ENCODE measurements around the gene KRTAP2-3. TPM values are rescaled to one million over a fixed set of nuclear protein-coding genes. Genes with fewer than 3 reads are reported as not detected.
A peak's percentile ranks its signal among the peaks of the same experiment; 100 is the strongest.

The KRTAP2-3 gene
- total RNA-seq, 1 experiment from 2014 or later: 0.57 TPM

DNA sequence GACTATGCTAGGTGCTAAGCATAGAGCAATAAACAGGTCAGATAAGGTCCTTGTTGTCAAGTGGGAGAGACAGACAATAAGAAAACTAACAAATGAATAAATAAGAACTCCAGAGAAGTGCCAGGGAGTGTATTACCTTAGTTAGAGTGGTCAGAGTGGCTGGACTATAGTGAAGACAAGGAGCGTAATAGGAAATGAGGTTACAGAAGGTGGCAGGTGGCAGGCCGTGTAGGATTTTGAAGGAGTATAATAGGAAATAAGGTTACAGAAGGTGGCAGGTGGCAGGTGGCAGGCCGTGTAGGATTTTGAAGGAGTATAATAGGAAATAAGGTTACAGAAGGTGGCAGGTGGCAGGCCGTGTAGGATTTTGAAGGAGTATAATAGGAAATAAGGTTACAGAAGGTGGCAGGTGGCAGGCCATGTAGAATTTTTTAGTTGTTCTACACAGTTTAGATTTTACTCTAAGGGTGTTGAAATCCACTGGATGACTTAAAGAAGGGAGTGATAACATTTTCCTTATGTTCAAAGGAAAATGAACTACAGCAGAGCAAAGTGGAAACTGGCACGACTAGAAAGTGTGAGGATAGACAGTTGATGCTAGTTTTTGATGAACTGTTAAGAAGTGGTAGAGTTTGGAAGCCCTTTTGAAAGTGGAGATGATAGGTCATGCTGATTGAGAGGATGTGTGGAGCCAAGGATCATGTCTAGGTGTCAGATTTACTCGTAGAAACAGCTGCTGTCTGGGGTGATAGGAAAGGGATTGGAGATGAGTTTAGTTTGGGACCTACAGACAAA, 47.4 kb downstream of the KRTAP2-3 start:
- POLR2A ChIA-PET (ENCODE audit: unreplicated experiment): no interaction called here
- H3K27ac ChIP-seq: peak overlapping the region; percentile 85

DNA sequence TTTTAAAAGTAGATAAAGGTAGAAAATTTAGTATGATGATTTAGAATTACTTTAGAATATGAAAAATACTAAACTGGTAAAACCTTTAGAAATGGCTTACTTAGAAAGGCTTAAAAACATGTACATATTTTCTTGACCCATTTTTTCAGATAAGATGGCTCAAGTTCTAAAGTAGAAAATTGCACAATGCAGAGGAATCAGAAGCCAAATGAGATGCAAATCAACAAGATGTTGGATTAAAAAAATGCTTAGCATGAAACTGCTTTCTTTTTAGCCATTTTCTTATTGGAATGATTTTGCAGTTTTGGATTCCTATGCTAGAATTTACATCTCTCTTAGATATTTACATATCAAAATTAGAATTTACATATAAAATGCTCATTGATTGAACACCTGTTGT, 49.5 kb downstream of the KRTAP2-3 start:
- no peak for DNase-seq
- TF ChIP-seq, protein P1, sequence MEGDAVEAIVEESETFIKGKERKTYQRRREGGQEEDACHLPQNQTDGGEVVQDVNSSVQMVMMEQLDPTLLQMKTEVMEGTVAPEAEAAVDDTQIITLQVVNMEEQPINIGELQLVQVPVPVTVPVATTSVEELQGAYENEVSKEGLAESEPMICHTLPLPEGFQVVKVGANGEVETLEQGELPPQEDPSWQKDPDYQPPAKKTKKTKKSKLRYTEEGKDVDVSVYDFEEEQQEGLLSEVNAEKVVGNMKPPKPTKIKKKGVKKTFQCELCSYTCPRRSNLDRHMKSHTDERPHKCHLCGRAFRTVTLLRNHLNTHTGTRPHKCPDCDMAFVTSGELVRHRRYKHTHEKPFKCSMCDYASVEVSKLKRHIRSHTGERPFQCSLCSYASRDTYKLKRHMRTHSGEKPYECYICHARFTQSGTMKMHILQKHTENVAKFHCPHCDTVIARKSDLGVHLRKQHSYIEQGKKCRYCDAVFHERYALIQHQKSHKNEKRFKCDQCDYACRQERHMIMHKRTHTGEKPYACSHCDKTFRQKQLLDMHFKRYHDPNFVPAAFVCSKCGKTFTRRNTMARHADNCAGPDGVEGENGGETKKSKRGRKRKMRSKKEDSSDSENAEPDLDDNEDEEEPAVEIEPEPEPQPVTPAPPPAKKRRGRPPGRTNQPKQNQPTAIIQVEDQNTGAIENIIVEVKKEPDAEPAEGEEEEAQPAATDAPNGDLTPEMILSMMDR (conservative IDR thresholded peaks at IDR 0.05): no peak
- TF ChIP-seq EZH2 (IDR thresholded peaks at IDR 0.05; ENCODE audit: low read depth): no peak
- intact Hi-C loops (cut with micrococcal nuclease; ENCODE audit: unreplicated experiment): no loop called here
- H3K9me2 ChIP-seq (ENCODE audit: insufficient read depth): no peaks in the 10 kb centered on the region
- peak overlapping the region; percentile 34 for H3K4me2 ChIP-seq
- BruUV-seq (replicated peaks): no TSS peak
- peaks cover 68% of the 10 kb centered on the region for H3K4me1 ChIP-seq (replicated peaks; ENCODE audit: insufficient read depth)
- H3K4me3 ChIP-seq: no peak overlapping the region
- H3F3A ChIP-seq (ENCODE audit: insufficient read depth, low read depth): peaks cover 44% of the 10 kb centered on the region
- H3K27me3 ChIP-seq (ENCODE audit: insufficient read depth, low read depth): no peaks in the 10 kb centered on the region
- no peaks in the 10 kb centered on the region for H3K36me3 ChIP-seq (ENCODE audit: low read depth)
- peak overlapping the region; percentile 59 for H3K27ac ChIP-seq
- H4K20me1 ChIP-seq (ENCODE audit: insufficient read depth): no peaks in the 10 kb centered on the region
- CTCF ChIA-PET: no interaction called here
- POLR2A ChIA-PET (ENCODE audit: unreplicated experiment): interaction anchor here (0.7 kb wide), 1 partner anchor 75 kb away, joined by 3 read pairs; no protein-coding TSS in a partner anchor
- H2AFZ ChIP-seq: no peak overlapping the region
- H3K79me2 ChIP-seq (ENCODE audit: low read depth): no peaks in the 10 kb centered on the region
- H3K9me3 ChIP-seq (ENCODE audit: insufficient read depth, low read depth): no peaks in the 10 kb centered on the region; the same call in 1 of the 2 replicates

More for the DNA sequence above, 47.4 kb downstream of the KRTAP2-3 start:
- Histone ChIP-seq H3F3A (ENCODE audit: insufficient read depth, low read depth) (peaks cover 44% of the 10 kb centered on the region), H3K9me2 (ENCODE audit: insufficient read depth) (no peaks in the 10 kb centered on the region), H3K4me3 (no peak overlapping the region), H3K79me2 (ENCODE audit: low read depth) (no peaks in the 10 kb centered on the region), H3K36me3 (ENCODE audit: low read depth) (no peaks in the 10 kb centered on the region), H3K4me2 (peak overlapping the region; percentile 15), H2AFZ (no peak overlapping the region), H3K4me1 (replicated peaks; ENCODE audit: insufficient read depth) (peaks cover 69% of the 10 kb centered on the region), H3K27me3 (ENCODE audit: insufficient read depth, low read depth) (no peaks in the 10 kb centered on the region), H4K20me1 (ENCODE audit: insufficient read depth) (no peaks in the 10 kb centered on the region), H3K9me3 (ENCODE audit: insufficient read depth, low read depth) (no peaks in the 10 kb centered on the region)
- no peak for DNase-seq
- BruUV-seq (replicated peaks): no TSS peak
- intact Hi-C loops (cut with micrococcal nuclease; ENCODE audit: unreplicated experiment): no loop called here
- CTCF ChIA-PET: no interaction called here
- TF ChIP-seq, protein P1 (conservative IDR thresholded peaks at IDR 0.05): no peak
- TF ChIP-seq EZH2 (IDR thresholded peaks at IDR 0.05; ENCODE audit: low read depth): no peak

DNA sequence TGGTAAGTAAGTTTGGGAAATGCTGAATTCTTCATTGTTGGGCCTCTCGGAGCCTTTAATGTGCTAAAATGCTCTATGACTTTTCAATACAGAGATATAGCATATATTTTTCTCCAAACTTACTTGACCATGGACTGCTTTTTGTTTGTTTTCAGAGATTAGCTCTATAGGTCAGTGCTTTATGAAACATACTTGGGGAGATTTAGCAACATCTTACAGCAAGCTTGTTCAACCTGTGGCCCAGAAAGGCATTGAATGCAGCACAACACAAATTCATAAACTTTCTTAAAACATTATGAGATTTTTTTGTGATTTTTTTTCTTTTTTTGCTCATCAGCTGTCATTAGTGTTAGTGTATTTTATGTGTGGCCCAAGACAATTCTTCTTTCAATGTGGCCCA, 50.0 kb downstream of the KRTAP2-3 start:
- CTCF ChIA-PET: no interaction called here

More for the DNA sequence above, 50.0 kb downstream of the KRTAP2-3 start:
- no peaks in the 10 kb centered on the region for H3K27me3 ChIP-seq (ENCODE audit: insufficient read depth, low read depth)
- H3K4me2 ChIP-seq: peak overlapping the region; percentile 34
- H3K36me3 ChIP-seq (ENCODE audit: low read depth): no peaks in the 10 kb centered on the region
- no peak for DNase-seq
- H3K27ac ChIP-seq: peak overlapping the region; percentile 59
- no peaks in the 10 kb centered on the region; the same call in 1 of the 2 replicates for H3K9me3 ChIP-seq (ENCODE audit: insufficient read depth, low read depth)
- no peak for TF ChIP-seq EZH2 (IDR thresholded peaks at IDR 0.05; ENCODE audit: low read depth)
- TF ChIP-seq, protein P1 (conservative IDR thresholded peaks at IDR 0.05): no peak
- H3F3A ChIP-seq (ENCODE audit: insufficient read depth, low read depth): peaks cover 44% of the 10 kb centered on the region
- H3K9me2 ChIP-seq (ENCODE audit: insufficient read depth): no peaks in the 10 kb centered on the region
- no peak overlapping the region for H2AFZ ChIP-seq
- no peak overlapping the region for H3K4me3 ChIP-seq
- H3K4me1 ChIP-seq (replicated peaks; ENCODE audit: insufficient read depth): peaks cover 63% of the 10 kb centered on the region
- no peaks in the 10 kb centered on the region for H4K20me1 ChIP-seq (ENCODE audit: insufficient read depth)
- H3K79me2 ChIP-seq (ENCODE audit: low read depth): no peaks in the 10 kb centered on the region
- BruUV-seq (replicated peaks): no TSS peak
- POLR2A ChIA-PET (ENCODE audit: unreplicated experiment): interaction anchor here (0.6 to 1.0 kb wide), 4 partner anchors 48 to 484 kb away, joined by 3 to 10 read pairs (median 6); no protein-coding TSS in a partner anchor
- intact Hi-C loops (cut with micrococcal nuclease; ENCODE audit: unreplicated experiment): no loop called here
